ENCODE results near the gene MRTFB.

Gene MRTFB

GRCh38 chr16:14242769-14243168 is 171.7 kb downstream of the MRTFB start:
- DNase-seq: no peak

- no peak for DNase-seq
Measured at GRCh38 chr16:14244196-14245010, 173.3 kb downstream of the MRTFB start.

- DNase-seq: no peak
Measured at GRCh38 chr16:14248791-14249190, 177.7 kb downstream of the MRTFB start.

GRCh38 chr16:14249291-14250032 is 178.3 kb downstream of the MRTFB start:
- DNase-seq: peak; percentile 45

GRCh38 chr16:14251419-14251818 is 180.3 kb downstream of the MRTFB start:
- DNase-seq: no peak

- no peak for DNase-seq
Measured at GRCh38 chr16:14252860-14253259, 181.7 kb downstream of the MRTFB start.

GRCh38 chr16:14263011-14263410 is 191.9 kb downstream of the MRTFB start:
- DNase-seq: no peak

GRCh38 chr16:14263769-14264168 is 192.7 kb downstream of the MRTFB start:
- no peak for DNase-seq

GRCh38 chr16:14264327-14264943 is 193.3 kb downstream of the MRTFB start:
- DNase-seq: no peak

- no peak for DNase-seq
Measured at GRCh38 chr16:14268073-14268472, 197.0 kb downstream of the MRTFB start.

- DNase-seq: no peak
Measured at GRCh38 chr16:14275934-14276333, 204.8 kb downstream of the MRTFB start.

- DNase-seq: no peak
Measured at GRCh38 chr16:14278749-14279148, 207.6 kb downstream of the MRTFB start.

- no peak for DNase-seq
Measured at GRCh38 chr16:14280541-14280940, 209.4 kb downstream of the MRTFB start.

- no peak for DNase-seq
Measured at GRCh38 chr16:14283786-14284185, 212.7 kb downstream of the MRTFB start.

GRCh38 chr16:14284371-14284770 is 213.3 kb downstream of the MRTFB start:
- DNase-seq: no peak

GRCh38 chr16:14284930-14285512 is 213.9 kb downstream of the MRTFB start:
- peak; percentile 65 for DNase-seq

GRCh38 chr16:14285513-14286367 is 214.6 kb downstream of the MRTFB start:
- DNase-seq: peak; percentile 95

GRCh38 chr16:14286368-14287230 is 215.5 kb downstream of the MRTFB start:
- no peak for DNase-seq

GRCh38 chr16:14289692-14290340 is 218.7 kb downstream of the MRTFB start:
- DNase-seq: peak; percentile 22

GRCh38 chr16:14291286-14291685 is 220.2 kb downstream of the MRTFB start:
- DNase-seq: no peak

All from HCEC 1CT (cell line).